GM20000 (cell line): ENCODE measurements around the gene SKI.
A peak's percentile ranks its signal among the peaks of the same experiment; 100 is the strongest.

Experiments
- DNase-seq: peaks from one replicate; pipeline ENCODE4 v3.0.0; 2012; ENCODE audit warnings: low spot score
- TF ChIP-seq, protein P1 (sequence below): IDR thresholded peaks from 2 replicates; pipeline ENCODE4 v1.5.1; 2012; ENCODE audit warnings: mild to moderate bottlenecking, control low read depth; ENCODE audit errors: extremely low read depth, missing control alignments

SKI gene

GRCh38 chr1:2189459-2190425 lies 38.4 kb upstream of the SKI start:
- DNase-seq = peak; percentile 97
- TF ChIP-seq, protein P1, sequence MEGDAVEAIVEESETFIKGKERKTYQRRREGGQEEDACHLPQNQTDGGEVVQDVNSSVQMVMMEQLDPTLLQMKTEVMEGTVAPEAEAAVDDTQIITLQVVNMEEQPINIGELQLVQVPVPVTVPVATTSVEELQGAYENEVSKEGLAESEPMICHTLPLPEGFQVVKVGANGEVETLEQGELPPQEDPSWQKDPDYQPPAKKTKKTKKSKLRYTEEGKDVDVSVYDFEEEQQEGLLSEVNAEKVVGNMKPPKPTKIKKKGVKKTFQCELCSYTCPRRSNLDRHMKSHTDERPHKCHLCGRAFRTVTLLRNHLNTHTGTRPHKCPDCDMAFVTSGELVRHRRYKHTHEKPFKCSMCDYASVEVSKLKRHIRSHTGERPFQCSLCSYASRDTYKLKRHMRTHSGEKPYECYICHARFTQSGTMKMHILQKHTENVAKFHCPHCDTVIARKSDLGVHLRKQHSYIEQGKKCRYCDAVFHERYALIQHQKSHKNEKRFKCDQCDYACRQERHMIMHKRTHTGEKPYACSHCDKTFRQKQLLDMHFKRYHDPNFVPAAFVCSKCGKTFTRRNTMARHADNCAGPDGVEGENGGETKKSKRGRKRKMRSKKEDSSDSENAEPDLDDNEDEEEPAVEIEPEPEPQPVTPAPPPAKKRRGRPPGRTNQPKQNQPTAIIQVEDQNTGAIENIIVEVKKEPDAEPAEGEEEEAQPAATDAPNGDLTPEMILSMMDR = no peak

DNA sequence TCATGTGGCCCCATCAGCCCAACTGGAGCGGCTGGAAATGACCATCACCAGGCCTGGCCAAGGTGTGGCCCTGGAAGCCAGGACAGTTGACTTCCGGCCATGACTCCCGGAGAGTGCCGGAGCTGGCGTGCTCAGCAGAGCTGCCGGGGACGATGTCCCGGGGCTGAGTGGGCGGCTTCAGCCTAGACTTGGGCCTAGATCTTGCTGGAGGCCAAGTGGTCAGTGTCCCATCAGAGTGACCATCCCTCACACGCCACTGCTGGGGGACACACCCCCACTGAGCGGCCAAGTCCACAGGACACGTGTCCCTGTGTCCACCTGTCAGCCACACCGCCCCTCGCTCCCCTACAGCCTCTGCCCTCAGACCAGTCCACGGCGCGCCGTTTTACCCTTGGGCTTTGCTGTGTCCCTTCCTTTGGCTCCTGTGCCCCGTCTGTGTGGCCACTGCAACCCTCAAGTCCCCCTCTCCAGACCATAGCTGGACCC lies 37.6 kb upstream of the SKI start:
- TF ChIP-seq, protein P1 = no peak
- no peak for DNase-seq

DNA sequence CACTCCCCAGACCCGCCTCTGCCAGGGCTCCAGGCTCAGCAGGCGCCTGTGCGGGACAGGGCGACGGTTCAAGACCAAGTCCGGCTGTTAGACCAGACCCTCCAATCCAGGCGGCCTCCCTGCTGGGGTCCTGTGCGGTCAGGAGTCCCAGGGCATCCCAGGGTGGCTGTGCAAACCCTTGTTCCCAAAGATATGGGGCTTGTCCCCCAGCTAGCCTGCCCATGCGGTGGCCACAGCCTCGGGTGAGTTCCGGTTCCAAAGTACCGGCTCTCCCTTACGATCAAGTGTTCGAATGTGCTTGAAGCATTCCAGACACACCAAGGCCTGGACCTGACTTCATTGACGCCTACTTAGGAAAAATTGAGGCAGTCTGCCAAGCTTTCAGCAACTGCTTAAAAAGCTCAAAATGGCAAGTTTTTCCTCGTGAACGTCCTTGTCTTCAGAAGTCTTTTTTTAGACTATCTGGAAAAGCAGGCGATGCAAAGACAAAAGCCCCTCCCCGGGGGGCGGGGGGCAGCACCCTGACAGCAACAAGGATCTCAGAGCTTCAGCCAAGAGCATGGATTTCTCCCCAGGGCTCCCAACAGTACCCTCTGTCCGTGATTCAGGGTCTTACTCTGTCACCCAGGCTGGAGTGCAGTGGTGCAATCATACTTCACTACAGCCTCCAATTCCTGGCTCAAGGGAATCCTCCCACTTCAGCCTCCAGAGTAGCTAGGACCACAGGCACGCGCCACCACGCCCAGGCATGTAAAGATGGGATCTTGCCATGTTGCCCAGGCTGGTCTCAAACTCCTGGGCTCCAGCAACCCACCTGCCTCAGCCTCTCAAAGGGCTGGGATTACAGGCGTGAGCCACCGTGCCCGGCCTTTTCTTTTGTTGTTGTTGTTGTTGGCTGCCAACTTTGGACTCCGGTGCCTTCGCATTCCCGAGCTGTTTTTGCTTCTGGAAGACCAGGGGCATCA lies 35.8 kb upstream of the SKI start:
- TF ChIP-seq, protein P1 = no peak
- no peak for DNase-seq

GRCh38 chr1:2193514-2194281 lies 34.4 kb upstream of the SKI start:
- TF ChIP-seq, protein P1 = no peak
- no peak for DNase-seq

DNA sequence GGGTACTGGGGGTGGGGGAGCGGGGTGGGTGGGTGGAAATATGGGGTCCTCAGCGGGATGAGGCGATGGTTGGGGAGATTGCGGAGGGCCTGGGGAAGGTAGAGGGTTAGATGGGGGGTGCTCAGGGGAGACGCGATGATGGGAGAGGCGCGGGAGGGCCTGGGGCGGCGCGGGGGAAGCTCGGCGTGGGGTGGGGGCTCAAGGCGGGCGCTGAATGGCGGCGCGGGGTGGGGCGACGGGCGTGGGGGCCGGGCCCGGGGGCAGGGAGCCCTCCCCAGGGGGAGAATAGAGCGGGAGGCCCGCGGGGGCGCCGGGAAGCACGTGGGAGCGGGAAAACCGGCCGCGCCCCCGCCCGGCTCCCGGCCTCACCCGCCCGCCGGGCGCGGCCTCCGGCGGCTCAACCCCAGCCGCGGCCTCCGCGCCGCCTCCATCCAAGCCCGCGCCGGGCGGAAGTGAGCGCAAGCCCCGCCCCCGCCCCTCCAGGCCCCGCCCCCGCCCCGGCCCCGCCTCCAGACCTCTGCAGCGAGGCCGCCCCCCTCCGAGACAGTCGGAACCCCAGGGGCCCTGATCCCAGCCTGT lies 33.7 kb upstream of the SKI start, which contains the start of gene FAAP20:
TSS of gene FAAP20 (minus strand) at position 454 of the 579 bp plus-strand sequence. CDS start at position 431, 23 bp downstream.
- DNase-seq = peak; percentile 94
- TF ChIP-seq, protein P1 = no peak

DNA sequence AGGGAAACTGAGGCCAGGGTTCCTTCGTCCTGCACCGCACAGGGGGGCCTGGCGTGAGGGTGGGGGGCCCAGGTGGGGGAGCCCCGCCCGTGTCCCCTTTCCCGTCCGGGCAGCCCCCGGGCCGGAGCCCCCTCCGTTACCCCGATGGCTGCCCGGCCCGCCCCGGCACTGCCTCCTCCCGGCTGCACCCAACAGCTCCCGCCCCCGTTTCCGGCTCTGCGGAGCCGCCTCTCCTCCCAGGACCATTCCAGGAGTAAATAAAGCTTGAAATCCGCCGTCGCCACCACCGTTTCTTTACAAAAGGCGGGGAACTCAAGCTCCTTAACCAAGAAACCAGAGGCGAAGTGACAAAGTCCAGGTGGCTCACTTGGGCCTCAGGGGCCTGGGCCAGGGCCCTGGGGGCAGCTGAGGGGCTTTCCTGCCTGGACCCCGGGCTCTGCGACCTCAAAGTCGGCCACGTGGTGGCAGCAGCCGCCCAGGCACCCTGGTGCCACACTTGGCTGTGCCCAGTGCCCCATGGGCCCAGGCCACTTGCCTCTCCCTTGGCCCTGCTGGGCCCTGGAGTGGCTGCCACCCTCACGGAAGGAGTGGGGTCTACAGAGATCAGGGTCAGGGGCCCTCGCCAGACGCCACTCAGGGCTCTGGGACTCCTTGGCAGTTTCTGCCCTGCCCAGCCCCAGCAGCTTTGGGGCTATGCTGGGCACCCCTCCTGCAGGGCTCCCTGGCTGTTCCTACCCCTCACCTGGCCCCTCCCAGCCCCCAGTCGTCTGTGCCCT lies 33.0 kb upstream of the SKI start:
- peak; percentile 91 for DNase-seq
- TF ChIP-seq, protein P1 = peak; percentile 83
